SK-N-SH (cell line): Measurements from ENCODE around the gene P2RX1. TPM values are rescaled to one million over a fixed set of nuclear protein-coding genes. Genes with fewer than 3 reads are reported as not detected.

Experiments
- CTCF ChIA-PET: fragments of 300-600, 350-600 bp; formaldehyde crosslinking; extraction: SDS; loops from one replicate; lab custom pipeline; 2021; lab: Yijun Ruan, JAX
- POLR2A ChIA-PET: fragments of 350-600 bp; sonication (Branson Sonifier 250); formaldehyde crosslinking; extraction: SDS; loops from one replicate; lab custom pipeline; 2020; ENCODE audit warnings: antibody characterized with exemption, inconsistent platforms; lab: Yijun Ruan, JAX
- DNase-seq: peaks from one replicate; pipeline ENCODE4 v3.0.0; 2012
- H2AFZ ChIP-seq: fragments of 200-600 bp; sonication (generic); 2 replicates; pipeline ENCODE4 v1.8.1; 2016; ENCODE audit warnings: antibody characterized with exemption, mild to moderate bottlenecking, low read depth
- H3F3A ChIP-seq: fragments of 200-600 bp; sonication (generic); replicated peaks from 2 replicates; pipeline ENCODE3; 2016; ENCODE audit warnings: antibody characterized with exemption, mild to moderate bottlenecking; ENCODE audit not compliant: insufficient read depth
- H3K27ac ChIP-seq, 2 experiments: fragments of 200-500 bp in 1 of 2; fragments of 200-600 bp in 1 of 2; sonication (Bioruptor generic) in 1 of 2; sonication (generic), shearing (Covaris generic) in 1 of 2; 2 replicates each; pipeline versions ENCODE4 v1.5.1 to v1.6.1; 2014 to 2016; ENCODE audit warnings: low read depth in 2 of 2, inconsistent platforms in 1 of 2, low read length in 1 of 2, mild to moderate bottlenecking in 1 of 2, mixed read lengths in 1 of 2
- H3K27me3 ChIP-seq: fragments of 200-600 bp; sonication (generic), shearing (Covaris generic); 2 replicates; pipeline ENCODE4 v1.6.1; 2016; ENCODE audit warnings: mixed run types; ENCODE audit not compliant: insufficient read depth
- H3K36me3 ChIP-seq, 2 experiments: fragments of 200-500 bp in 1 of 2; fragments of 200-600 bp in 1 of 2; sonication (Bioruptor generic) in 1 of 2; sonication (generic) in 1 of 2; replicated peaks in 1 of 2; 2 replicates each; pipeline versions ENCODE3 to v1.5.1; 2014 to 2016; ENCODE audit warnings: low read length in 1 of 2, mild to moderate bottlenecking in 1 of 2; ENCODE audit not compliant: insufficient read depth in 2 of 2, control insufficient read depth in 1 of 2
- H3K4me1 ChIP-seq, 2 experiments: fragments of 200-500 bp in 1 of 2; fragments of 200-600 bp in 1 of 2; sonication (Bioruptor generic) in 1 of 2; sonication (generic), shearing (Covaris generic) in 1 of 2; 2 replicates each; pipeline versions ENCODE4 v1.5.1 to v1.6.1; 2014 to 2016; ENCODE audit warnings: low read depth in 1 of 2, low read length in 1 of 2, mixed run types in 1 of 2; ENCODE audit not compliant: insufficient read depth in 2 of 2, control insufficient read depth in 1 of 2
- H3K4me2 ChIP-seq: fragments of 200-600 bp; sonication (generic), shearing (Covaris generic); 2 replicates; pipeline ENCODE4 v1.6.1; 2017; ENCODE audit warnings: mixed run types
- H3K4me3 ChIP-seq, 2 experiments: fragments of 200-500 bp in 1 of 2; fragments of 200-600 bp in 1 of 2; sonication (Bioruptor generic) in 1 of 2; sonication (generic), shearing (Covaris generic) in 1 of 2; 2 replicates each; pipeline versions ENCODE4 v1.5.1 to v1.8.1; 2014 to 2016; ENCODE audit warnings: low read depth in 2 of 2, inconsistent platforms in 1 of 2, low read length in 1 of 2, mild to moderate bottlenecking in 1 of 2, mixed read lengths in 1 of 2, moderate library complexity in 1 of 2
- H3K79me2 ChIP-seq: fragments of 200-600 bp; sonication (generic); 2 replicates; pipeline ENCODE4 v1.8.1; 2017; ENCODE audit warnings: mild to moderate bottlenecking; ENCODE audit not compliant: insufficient read depth
- H3K9ac ChIP-seq: fragments of 200-600 bp; sonication (generic); 2 replicates; pipeline ENCODE4 v1.6.1; 2017; ENCODE audit warnings: mixed run types
- H3K9me2 ChIP-seq: fragments of 200-600 bp; sonication (generic); 2 replicates; pipeline ENCODE4 v1.6.1; 2017; ENCODE audit warnings: mixed run types
- H3K9me3 ChIP-seq: fragments of 200-600 bp; sonication (generic); 2 replicates; pipeline ENCODE4 v1.6.1; 2017; ENCODE audit warnings: mixed run types, mild to moderate bottlenecking, moderate library complexity
- H4K20me1 ChIP-seq: fragments of 200-600 bp; sonication (generic); 2 replicates; pipeline ENCODE4 v1.6.1; 2017; ENCODE audit warnings: mild to moderate bottlenecking, mixed run types; ENCODE audit not compliant: insufficient read depth
- EP300 ChIP-seq, 2 experiments: IDR thresholded peaks; 2 replicates each; pipeline versions ENCODE4 v1.4.0 to v1.6.1; 2012; ENCODE audit warnings: borderline replicate concordance in 1 of 2, low read depth in 1 of 2, low read length in 1 of 2
- EZH2phosphoT487 ChIP-seq: fragments of 200-600 bp; sonication (generic); IDR thresholded peaks from 2 replicates; pipeline ENCODE4 v1.6.1; 2017; ENCODE audit warnings: low read depth, mixed run types, mild to moderate bottlenecking, antibody characterized with exemption, moderate library complexity, borderline replicate concordance
- FOSL2 ChIP-seq: IDR thresholded peaks from 2 replicates; pipeline ENCODE4 v1.4.0; 2012; ENCODE audit warnings: low read depth, mild to moderate bottlenecking, moderate library complexity, borderline replicate concordance
- SIN3A ChIP-seq: IDR thresholded peaks from 2 replicates; pipeline ENCODE4 v1.6.1; 2012; ENCODE audit warnings: low read depth, mild to moderate bottlenecking, low read length, moderate library complexity, borderline replicate concordance
- YY1 ChIP-seq: IDR thresholded peaks from 2 replicates; pipeline ENCODE4 v1.4.0; 2012; ENCODE audit warnings: low read depth, mild to moderate bottlenecking
- WGBS: methylation state at CpG from one replicate; pipeline ENCODE4 v1.1.6; 2017; ENCODE audit warnings: low lambda C conversion rate; 5-methylcytosine and 5-hydroxymethylcytosine counted together
- polyA plus RNA-seq, 3 experiments: library from polyadenylated mRNA; depleted of rRNA; stranded (reverse); fragments of >200 nt; gene quantifications; 2 replicates each; pipeline ENCODE4 v1.2.3, GENCODE V29; 2012
- TF ChIP-seq, protein P1 (sequence below): IDR thresholded peaks from 2 replicates; pipeline ENCODE4 v1.6.1; 2012; ENCODE audit warnings: mild to moderate bottlenecking, low read depth, low read length, moderate library complexity
- TF ChIP-seq, protein P2 (sequence below): IDR thresholded peaks from 2 replicates; pipeline ENCODE4 v1.4.0; 2012; ENCODE audit warnings: low read depth, borderline replicate concordance
- TF ChIP-seq, protein P3 (sequence below): fragments of 200-600 bp; sonication (generic); IDR thresholded peaks from 2 replicates; pipeline ENCODE4 v1.6.1; 2017; ENCODE audit warnings: antibody characterized with exemption, mild to moderate bottlenecking, moderate library complexity

P2RX1 gene
- polyA plus RNA-seq, 1 of the 3 experiments (the other 2 are of a cell fraction), result not detected

DNA sequence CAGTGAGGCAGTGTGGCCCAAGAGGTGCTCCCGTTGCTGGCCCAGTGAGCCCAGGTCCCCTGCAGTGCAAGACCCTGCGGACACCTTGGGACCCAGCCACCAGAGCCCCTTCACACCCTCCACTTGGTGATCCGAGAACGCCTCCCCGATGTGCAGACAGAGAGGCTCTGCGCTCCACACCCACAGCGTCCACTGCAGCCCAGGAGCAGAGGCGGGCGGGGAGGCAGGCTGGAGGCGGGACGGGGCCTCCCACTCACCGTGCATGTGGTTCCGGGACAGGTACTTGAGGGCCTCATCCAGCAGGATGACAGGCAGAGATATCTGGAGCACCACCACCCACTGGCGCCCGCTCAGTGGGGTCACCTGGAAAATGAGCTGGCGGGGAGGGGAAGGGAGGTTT lies 12.1 kb upstream of the P2RX1 start:
- Histone ChIP-seq H3K9me2 (no peaks in the 10 kb centered on the region), H3K27ac (no peak overlapping the region), H4K20me1 (no peaks in the 10 kb centered on the region), H3K9me3 (no peaks in the 10 kb centered on the region), H3F3A (no peaks in the 10 kb centered on the region), H3K4me3 (no peak overlapping the region), H3K4me2 (no peak overlapping the region), H3K4me1 (peaks cover 0 to 12% of the 10 kb centered on the region in 2 experiments; a peak in 1 of 4 replicates), H3K36me3 (no peaks in the 10 kb centered on the region), H3K9ac (no peak overlapping the region), H3K27me3 (no peaks in the 10 kb centered on the region), H2AFZ (no peak overlapping the region), H3K79me2 (no peaks in the 10 kb centered on the region)
- 86% methylated on average over 5 of the region's 16 CpGs for WGBS
- CTCF ChIA-PET, result interaction anchor here (7.7 kb wide), 1 partner anchor 15 kb away, joined by 54 read pairs; no protein-coding TSS in a partner anchor
- DNase-seq, result no peak
- POLR2A ChIA-PET, result no interaction called here
- no peak for TF ChIP-seq FOSL2
- TF ChIP-seq, protein P1, sequence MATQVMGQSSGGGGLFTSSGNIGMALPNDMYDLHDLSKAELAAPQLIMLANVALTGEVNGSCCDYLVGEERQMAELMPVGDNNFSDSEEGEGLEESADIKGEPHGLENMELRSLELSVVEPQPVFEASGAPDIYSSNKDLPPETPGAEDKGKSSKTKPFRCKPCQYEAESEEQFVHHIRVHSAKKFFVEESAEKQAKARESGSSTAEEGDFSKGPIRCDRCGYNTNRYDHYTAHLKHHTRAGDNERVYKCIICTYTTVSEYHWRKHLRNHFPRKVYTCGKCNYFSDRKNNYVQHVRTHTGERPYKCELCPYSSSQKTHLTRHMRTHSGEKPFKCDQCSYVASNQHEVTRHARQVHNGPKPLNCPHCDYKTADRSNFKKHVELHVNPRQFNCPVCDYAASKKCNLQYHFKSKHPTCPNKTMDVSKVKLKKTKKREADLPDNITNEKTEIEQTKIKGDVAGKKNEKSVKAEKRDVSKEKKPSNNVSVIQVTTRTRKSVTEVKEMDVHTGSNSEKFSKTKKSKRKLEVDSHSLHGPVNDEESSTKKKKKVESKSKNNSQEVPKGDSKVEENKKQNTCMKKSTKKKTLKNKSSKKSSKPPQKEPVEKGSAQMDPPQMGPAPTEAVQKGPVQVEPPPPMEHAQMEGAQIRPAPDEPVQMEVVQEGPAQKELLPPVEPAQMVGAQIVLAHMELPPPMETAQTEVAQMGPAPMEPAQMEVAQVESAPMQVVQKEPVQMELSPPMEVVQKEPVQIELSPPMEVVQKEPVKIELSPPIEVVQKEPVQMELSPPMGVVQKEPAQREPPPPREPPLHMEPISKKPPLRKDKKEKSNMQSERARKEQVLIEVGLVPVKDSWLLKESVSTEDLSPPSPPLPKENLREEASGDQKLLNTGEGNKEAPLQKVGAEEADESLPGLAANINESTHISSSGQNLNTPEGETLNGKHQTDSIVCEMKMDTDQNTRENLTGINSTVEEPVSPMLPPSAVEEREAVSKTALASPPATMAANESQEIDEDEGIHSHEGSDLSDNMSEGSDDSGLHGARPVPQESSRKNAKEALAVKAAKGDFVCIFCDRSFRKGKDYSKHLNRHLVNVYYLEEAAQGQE, result no peak
- TF ChIP-seq, protein P2, sequence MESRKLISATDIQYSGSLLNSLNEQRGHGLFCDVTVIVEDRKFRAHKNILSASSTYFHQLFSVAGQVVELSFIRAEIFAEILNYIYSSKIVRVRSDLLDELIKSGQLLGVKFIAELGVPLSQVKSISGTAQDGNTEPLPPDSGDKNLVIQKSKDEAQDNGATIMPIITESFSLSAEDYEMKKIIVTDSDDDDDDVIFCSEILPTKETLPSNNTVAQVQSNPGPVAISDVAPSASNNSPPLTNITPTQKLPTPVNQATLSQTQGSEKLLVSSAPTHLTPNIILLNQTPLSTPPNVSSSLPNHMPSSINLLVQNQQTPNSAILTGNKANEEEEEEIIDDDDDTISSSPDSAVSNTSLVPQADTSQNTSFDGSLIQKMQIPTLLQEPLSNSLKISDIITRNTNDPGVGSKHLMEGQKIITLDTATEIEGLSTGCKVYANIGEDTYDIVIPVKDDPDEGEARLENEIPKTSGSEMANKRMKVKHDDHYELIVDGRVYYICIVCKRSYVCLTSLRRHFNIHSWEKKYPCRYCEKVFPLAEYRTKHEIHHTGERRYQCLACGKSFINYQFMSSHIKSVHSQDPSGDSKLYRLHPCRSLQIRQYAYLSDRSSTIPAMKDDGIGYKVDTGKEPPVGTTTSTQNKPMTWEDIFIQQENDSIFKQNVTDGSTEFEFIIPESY, result no peak
- TF ChIP-seq, protein P3, sequence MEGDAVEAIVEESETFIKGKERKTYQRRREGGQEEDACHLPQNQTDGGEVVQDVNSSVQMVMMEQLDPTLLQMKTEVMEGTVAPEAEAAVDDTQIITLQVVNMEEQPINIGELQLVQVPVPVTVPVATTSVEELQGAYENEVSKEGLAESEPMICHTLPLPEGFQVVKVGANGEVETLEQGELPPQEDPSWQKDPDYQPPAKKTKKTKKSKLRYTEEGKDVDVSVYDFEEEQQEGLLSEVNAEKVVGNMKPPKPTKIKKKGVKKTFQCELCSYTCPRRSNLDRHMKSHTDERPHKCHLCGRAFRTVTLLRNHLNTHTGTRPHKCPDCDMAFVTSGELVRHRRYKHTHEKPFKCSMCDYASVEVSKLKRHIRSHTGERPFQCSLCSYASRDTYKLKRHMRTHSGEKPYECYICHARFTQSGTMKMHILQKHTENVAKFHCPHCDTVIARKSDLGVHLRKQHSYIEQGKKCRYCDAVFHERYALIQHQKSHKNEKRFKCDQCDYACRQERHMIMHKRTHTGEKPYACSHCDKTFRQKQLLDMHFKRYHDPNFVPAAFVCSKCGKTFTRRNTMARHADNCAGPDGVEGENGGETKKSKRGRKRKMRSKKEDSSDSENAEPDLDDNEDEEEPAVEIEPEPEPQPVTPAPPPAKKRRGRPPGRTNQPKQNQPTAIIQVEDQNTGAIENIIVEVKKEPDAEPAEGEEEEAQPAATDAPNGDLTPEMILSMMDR, result no peak
- no peak for TF ChIP-seq EZH2phosphoT487
- no peak for TF ChIP-seq SIN3A
- no peak for TF ChIP-seq EP300 (IDR thresholded peaks at IDR 0.05; ENCODE audit: borderline replicate concordance in 1 of 2, low read depth in 1 of 2, low read length in 1 of 2)
- no peak for TF ChIP-seq YY1
